ENCODE results near the gene SMIM13. TPM values are rescaled to one million over a fixed set of nuclear protein-coding genes. Genes with fewer than 3 reads are reported as not detected.

The SMIM13 gene
- total RNA-seq, 4 donors from 2014 or later = 5.7 to 33.8 (median 6.7) TPM

- no peak for DNase-seq
- Histone ChIP-seq H3K36me3 (no peaks in the 10 kb centered on the region), H3K27me3 (no peaks in the 10 kb centered on the region), H3K4me1 (no peaks in the 10 kb centered on the region), H3K9me3 (no peaks in the 10 kb centered on the region), H3K4me3 (no peak overlapping the region), H3K27ac (no peak overlapping the region)
- TF ChIP-seq POLR2A (IDR thresholded peaks at IDR 0.05) (no peak), POLR2AphosphoS5 (IDR thresholded peaks at IDR 0.05) (no peak), EP300 (IDR thresholded peaks at IDR 0.05; ENCODE audit: low read depth) (no peak), CTCF (IDR thresholded peaks at IDR 0.05) (no peak)
- in situ Hi-C loops (cut with MboI; ENCODE audit: low pct_ligation_motif_present in 1 of 4, low pct_unique_long_range_greater_than_20kb in 1 of 4, low sequenced_read_pairs in 3 of 4) = loop anchor here (25.0 kb wide), 2 partner anchors 96 to 571 kb away; no protein-coding TSS in a partner anchor
- 95 to 100% methylated on average over 3 to 5 of the region's 5 CpGs for WGBS, 2 donors (ENCODE audit: low coverage in 1 of 2)
- intact Hi-C loops (cut with DNase I; ENCODE audit: low total_unique reads) = no loop called here
Observed at GRCh38 chr6:11058406-11058805, 35.2 kb upstream of the SMIM13 start.

GRCh38 chr6:11062083-11062482 lies 31.6 kb upstream of the SMIM13 start:
- 88 to 90% methylated on average over 4 of the region's 4 CpGs for WGBS, 2 donors (ENCODE audit: low coverage in 1 of 2)
- no peaks in the 10 kb centered on the region for H3K4me1 ChIP-seq
- DNase-seq = no peak
- in situ Hi-C loops (cut with MboI; ENCODE audit: low pct_ligation_motif_present in 1 of 4, low pct_unique_long_range_greater_than_20kb in 1 of 4, low sequenced_read_pairs in 3 of 4) = loop anchor here (10.0 to 25.0 kb wide), 3 partner anchors 100 to 575 kb away; no protein-coding TSS in a partner anchor
- no peaks in the 10 kb centered on the region for H3K36me3 ChIP-seq
- no peaks in the 10 kb centered on the region for H3K27me3 ChIP-seq
- no peaks in the 10 kb centered on the region for H3K9me3 ChIP-seq
- H3K27ac ChIP-seq = no peak overlapping the region
- TF ChIP-seq EP300 (IDR thresholded peaks at IDR 0.05; ENCODE audit: low read depth) (no peak), POLR2A (IDR thresholded peaks at IDR 0.05) (no peak), POLR2AphosphoS5 (IDR thresholded peaks at IDR 0.05) (no peak), CTCF (IDR thresholded peaks at IDR 0.05) (no peak)
- intact Hi-C loops (cut with DNase I; ENCODE audit: low total_unique reads) = no loop called here
- H3K4me3 ChIP-seq = no peak overlapping the region

DNA sequence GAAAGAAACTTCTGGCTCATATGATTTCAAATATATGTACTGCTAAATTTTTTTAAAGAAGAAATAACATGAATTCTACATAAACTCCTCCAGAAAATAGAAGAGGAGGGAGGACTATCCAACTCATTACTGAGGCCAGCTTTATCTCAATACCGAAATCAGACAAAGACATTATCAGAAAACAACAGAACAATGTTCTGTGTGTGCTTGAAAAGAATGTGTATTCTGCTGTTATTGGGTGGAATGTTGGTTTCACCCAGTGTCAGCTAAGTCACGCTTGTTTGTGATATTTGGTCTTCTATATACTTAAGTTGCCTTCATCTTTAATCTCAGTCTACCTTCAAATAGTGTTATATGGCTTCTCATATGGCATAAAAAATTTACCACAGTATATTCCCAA lies 30.9 kb upstream of the SMIM13 start:
- Histone ChIP-seq H3K4me1 (no peaks in the 10 kb centered on the region), H3K27me3 (no peaks in the 10 kb centered on the region), H3K4me3 (no peak overlapping the region), H3K9me3 (no peaks in the 10 kb centered on the region), H3K36me3 (no peaks in the 10 kb centered on the region), H3K27ac (no peak overlapping the region)
- TF ChIP-seq EP300 (IDR thresholded peaks at IDR 0.05; ENCODE audit: low read depth) = no peak
- TF ChIP-seq POLR2AphosphoS5 (IDR thresholded peaks at IDR 0.05) = no peak
- no peak for TF ChIP-seq POLR2A (IDR thresholded peaks at IDR 0.05)
- no peak for TF ChIP-seq CTCF (IDR thresholded peaks at IDR 0.05)
- no peak for DNase-seq
- intact Hi-C loops (cut with DNase I; ENCODE audit: low total_unique reads) = no loop called here
- 84 to 95% methylated on average over 2 of the region's 2 CpGs for WGBS, 2 donors (ENCODE audit: low coverage in 1 of 2)
- in situ Hi-C loops (cut with MboI; ENCODE audit: low pct_ligation_motif_present in 1 of 4, low pct_unique_long_range_greater_than_20kb in 1 of 4, low sequenced_read_pairs in 3 of 4) = loop anchor here (10.0 to 25.0 kb wide), 3 partner anchors 100 to 575 kb away; no protein-coding TSS in a partner anchor

DNA sequence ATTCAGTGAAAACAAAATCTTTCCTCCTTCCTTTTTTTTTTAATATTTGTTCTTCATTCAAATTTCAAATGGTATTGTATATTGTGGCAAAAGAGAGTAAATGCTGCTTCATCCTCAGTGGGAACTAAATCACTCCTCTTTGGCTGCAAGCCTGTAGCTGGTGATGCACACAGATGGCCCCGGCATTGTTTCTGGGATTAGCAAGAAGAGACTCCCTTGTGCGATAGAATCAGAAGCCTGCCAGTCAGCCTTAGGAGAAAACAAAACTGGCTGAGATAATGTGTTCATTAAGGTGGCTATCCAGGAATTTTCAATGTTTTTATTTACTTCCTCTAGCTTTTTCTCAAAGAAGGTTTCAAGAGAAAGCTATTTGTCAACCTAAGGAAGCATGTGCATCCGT lies 28.8 kb upstream of the SMIM13 start:
- intact Hi-C loops (cut with DNase I; ENCODE audit: low total_unique reads) = no loop called here
- H3K36me3 ChIP-seq = no peaks in the 10 kb centered on the region
- no peaks in the 10 kb centered on the region for H3K4me1 ChIP-seq
- H3K4me3 ChIP-seq = no peak overlapping the region
- no peak for TF ChIP-seq EP300 (IDR thresholded peaks at IDR 0.05; ENCODE audit: low read depth)
- no peak for TF ChIP-seq CTCF (IDR thresholded peaks at IDR 0.05)
- no peak for TF ChIP-seq POLR2AphosphoS5 (IDR thresholded peaks at IDR 0.05)
- no peak for TF ChIP-seq POLR2A (IDR thresholded peaks at IDR 0.05)
- no peaks in the 10 kb centered on the region for H3K27me3 ChIP-seq
- H3K9me3 ChIP-seq = no peaks in the 10 kb centered on the region
- no peak overlapping the region for H3K27ac ChIP-seq
- no peak for DNase-seq
- whole genome bisulfite sequencing, 2 donors (ENCODE audit: low coverage in 1 of 2) = 81 to 82% methylated on average over 3 of the region's 3 CpGs
- in situ Hi-C loops (cut with MboI; ENCODE audit: low pct_ligation_motif_present in 1 of 4, low pct_unique_long_range_greater_than_20kb in 1 of 4, low sequenced_read_pairs in 3 of 4) = loop anchor here (10.0 to 25.0 kb wide), 3 partner anchors 103 to 578 kb away; no protein-coding TSS in a partner anchor

Measured in transverse colon (tissue), 4 donors.